ENCODE results near the gene KLF5. TPM values are rescaled to one million over a fixed set of nuclear protein-coding genes. Genes with fewer than 3 reads are reported as not detected.

The KLF5 gene
- total RNA-seq, 1 experiment from 2014 or later: 2.3 TPM

DNA sequence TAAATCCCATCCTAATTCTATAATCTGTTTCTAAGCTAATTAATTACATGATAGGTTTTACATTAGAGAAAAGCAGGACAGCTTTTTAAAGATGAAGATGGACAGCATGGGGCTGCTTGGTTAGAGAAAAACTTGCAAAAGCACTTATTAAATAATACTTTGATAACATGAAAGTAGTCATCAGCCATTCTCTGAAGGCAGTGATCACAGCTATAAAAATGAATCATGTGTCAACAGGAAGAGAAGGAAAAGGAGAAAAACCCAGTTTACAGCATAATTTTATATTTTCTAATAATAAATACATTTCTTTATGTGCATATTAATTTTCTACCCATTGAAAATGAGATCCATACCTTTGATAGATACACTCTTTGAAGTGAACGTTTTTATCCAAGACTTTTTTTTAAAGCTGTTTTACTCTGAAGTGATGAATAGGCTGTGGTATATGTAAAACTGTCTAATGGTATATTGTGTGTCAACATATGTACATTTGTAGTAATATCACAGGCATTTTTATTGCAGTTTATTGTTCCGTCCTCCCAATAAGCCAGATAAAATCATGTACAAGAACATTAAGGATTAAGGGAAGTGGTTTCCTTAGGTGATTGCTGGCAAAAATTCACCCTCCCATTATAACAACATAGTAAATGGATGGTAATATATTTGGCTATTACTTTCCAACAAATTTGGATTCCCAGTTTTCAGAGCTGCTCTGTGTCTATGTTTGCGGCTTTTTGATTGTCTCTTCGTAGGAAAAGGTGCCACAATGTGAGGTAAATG lies 1.3 kb upstream of the KLF5 start:
- ATAC-seq (no peak), DNase-seq (ENCODE audit: low spot score) (no peak)
- no peaks in the 10 kb centered on the region for H3K36me3 Mint-ChIP-seq
- peaks cover 50% of the 10 kb centered on the region for H3K4me1 Mint-ChIP-seq
- CTCF ChIA-PET: no interaction called here
- H3K9me3 Mint-ChIP-seq: no peaks in the 10 kb centered on the region
- no peak overlapping the region for H3K27ac Mint-ChIP-seq
- peak overlapping the region; percentile 89 for H3K4me3 Mint-ChIP-seq
- H3K27me3 Mint-ChIP-seq (ENCODE audit: low read depth): peaks cover 56% of the 10 kb centered on the region
- POLR2A ChIA-PET: no interaction called here
- TF ChIP-seq, protein P1, sequence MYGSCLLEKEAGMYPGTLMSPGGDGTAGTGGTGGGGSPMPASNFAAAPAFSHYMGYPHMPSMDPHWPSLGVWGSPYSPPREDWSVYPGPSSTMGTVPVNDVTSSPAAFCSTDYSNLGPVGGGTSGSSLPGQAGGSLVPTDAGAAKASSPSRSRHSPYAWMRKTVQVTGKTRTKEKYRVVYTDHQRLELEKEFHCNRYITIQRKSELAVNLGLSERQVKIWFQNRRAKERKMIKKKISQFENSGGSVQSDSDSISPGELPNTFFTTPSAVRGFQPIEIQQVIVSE (CRISPR knock-in tag; IDR thresholded peaks at IDR 0.05; ENCODE audit: borderline replicate concordance): no peak
- TF ChIP-seq TEAD1 (CRISPR knock-in tag; IDR thresholded peaks at IDR 0.05) (no peak), NR2C2 (CRISPR knock-in tag; IDR thresholded peaks at IDR 0.05) (no peak), ELF4 (CRISPR knock-in tag; IDR thresholded peaks at IDR 0.05; ENCODE audit: low read depth) (no peak), JAZF1 (CRISPR knock-in tag; IDR thresholded peaks at IDR 0.05) (no peak)

DNA sequence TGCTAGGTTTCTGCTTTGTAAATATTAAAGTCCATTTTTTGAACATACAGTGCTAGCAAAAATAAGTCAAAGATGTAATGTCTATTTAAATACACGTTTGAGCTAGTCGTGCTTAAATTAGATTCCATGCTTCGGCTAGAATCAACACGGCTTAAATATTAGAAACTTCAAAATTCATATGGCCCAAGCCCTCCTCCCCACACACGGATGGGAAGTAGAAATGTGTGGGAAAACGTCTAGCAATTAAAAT lies 816 bp upstream of the KLF5 start:
- ChIA-PET POLR2A (no interaction called here), CTCF (interaction anchor here (0.8 to 1.2 kb wide), 2 partner anchors 15 to 218 kb away, joined by 3 read pairs; no protein-coding TSS in a partner anchor)
- peaks cover 62% of the 10 kb centered on the region for H3K27me3 Mint-ChIP-seq (ENCODE audit: low read depth)
- peaks cover 53% of the 10 kb centered on the region for H3K4me1 Mint-ChIP-seq
- TF ChIP-seq ZNF396 (CRISPR knock-in tag; IDR thresholded peaks at IDR 0.05; ENCODE audit: borderline replicate concordance) (no peak), ZNF416 (CRISPR knock-in tag; IDR thresholded peaks at IDR 0.05) (no peak), KAT7 (CRISPR knock-in tag; IDR thresholded peaks at IDR 0.05; ENCODE audit: borderline replicate concordance) (no peak), ZBTB21 (CRISPR knock-in tag; IDR thresholded peaks at IDR 0.05; ENCODE audit: borderline replicate concordance) (no peak), SMAD4 (CRISPR knock-in tag; IDR thresholded peaks at IDR 0.05) (no peak), ZNF317 (CRISPR knock-in tag; IDR thresholded peaks at IDR 0.05; ENCODE audit: borderline replicate concordance, low read depth) (no peak)
- TF ChIP-seq, protein P2, sequence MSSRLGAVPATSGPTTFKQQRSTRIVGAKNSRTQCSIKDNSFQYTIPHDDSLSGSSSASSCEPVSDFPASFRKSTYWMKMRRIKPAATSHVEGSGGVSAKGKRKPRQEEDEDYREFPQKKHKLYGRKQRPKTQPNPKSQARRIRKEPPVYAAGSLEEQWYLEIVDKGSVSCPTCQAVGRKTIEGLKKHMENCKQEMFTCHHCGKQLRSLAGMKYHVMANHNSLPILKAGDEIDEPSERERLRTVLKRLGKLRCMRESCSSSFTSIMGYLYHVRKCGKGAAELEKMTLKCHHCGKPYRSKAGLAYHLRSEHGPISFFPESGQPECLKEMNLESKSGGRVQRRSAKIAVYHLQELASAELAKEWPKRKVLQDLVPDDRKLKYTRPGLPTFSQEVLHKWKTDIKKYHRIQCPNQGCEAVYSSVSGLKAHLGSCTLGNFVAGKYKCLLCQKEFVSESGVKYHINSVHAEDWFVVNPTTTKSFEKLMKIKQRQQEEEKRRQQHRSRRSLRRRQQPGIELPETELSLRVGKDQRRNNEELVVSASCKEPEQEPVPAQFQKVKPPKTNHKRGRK (CRISPR knock-in tag; IDR thresholded peaks at IDR 0.05; ENCODE audit: borderline replicate concordance): no peak
- H3K4me3 Mint-ChIP-seq: peak overlapping the region; percentile 89
- ATAC-seq (no peak), DNase-seq (ENCODE audit: low spot score) (no peak)
- no peaks in the 10 kb centered on the region for H3K9me3 Mint-ChIP-seq
- no peaks in the 10 kb centered on the region for H3K36me3 Mint-ChIP-seq
- H3K27ac Mint-ChIP-seq: no peak overlapping the region

DNA sequence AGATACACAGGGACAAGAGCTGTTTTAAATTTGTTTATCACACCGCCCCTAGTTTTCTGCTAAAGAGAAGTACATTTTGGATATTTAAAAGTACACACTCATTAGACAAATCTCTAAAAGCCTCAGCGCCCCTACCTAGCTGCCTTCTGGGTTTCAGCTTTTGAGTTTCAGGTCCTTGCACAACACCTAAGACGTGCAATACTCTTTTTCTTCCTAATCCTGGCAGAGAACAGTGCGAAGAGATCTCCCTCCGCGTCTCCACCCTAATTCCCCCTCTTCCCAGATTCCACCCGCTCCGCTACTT lies 421 bp upstream of the KLF5 start:
- Mint-ChIP-seq H3K9me3 (no peaks in the 10 kb centered on the region), H3K27me3 (ENCODE audit: low read depth) (peaks cover 65% of the 10 kb centered on the region), H3K4me3 (peak overlapping the region; percentile 89), H3K36me3 (no peaks in the 10 kb centered on the region), H3K4me1 (peaks cover 57% of the 10 kb centered on the region), H3K27ac (peak overlapping the region; percentile 55; the same call in 1 of the 2 replicates)
- ChIA-PET POLR2A (no interaction called here), CTCF (interaction anchor here (0.8 to 1.2 kb wide), 3 partner anchors 14 to 218 kb away, joined by 3 to 5 read pairs (median 3); no protein-coding TSS in a partner anchor)
- DNase-seq (ENCODE audit: low spot score) (no peak), ATAC-seq (no peak)
- TF ChIP-seq ZNF416 (CRISPR knock-in tag; IDR thresholded peaks at IDR 0.05) (no peak), EMX1 (CRISPR knock-in tag; IDR thresholded peaks at IDR 0.05) (no peak), ZNF671 (CRISPR knock-in tag; IDR thresholded peaks at IDR 0.05) (no peak), ZNF138 (CRISPR knock-in tag; conservative IDR thresholded peaks at IDR 0.05) (no peak), IRF2 (CRISPR knock-in tag; IDR thresholded peaks at IDR 0.05; ENCODE audit: borderline replicate concordance, low read depth) (no peak)
- TF ChIP-seq, protein P3, sequence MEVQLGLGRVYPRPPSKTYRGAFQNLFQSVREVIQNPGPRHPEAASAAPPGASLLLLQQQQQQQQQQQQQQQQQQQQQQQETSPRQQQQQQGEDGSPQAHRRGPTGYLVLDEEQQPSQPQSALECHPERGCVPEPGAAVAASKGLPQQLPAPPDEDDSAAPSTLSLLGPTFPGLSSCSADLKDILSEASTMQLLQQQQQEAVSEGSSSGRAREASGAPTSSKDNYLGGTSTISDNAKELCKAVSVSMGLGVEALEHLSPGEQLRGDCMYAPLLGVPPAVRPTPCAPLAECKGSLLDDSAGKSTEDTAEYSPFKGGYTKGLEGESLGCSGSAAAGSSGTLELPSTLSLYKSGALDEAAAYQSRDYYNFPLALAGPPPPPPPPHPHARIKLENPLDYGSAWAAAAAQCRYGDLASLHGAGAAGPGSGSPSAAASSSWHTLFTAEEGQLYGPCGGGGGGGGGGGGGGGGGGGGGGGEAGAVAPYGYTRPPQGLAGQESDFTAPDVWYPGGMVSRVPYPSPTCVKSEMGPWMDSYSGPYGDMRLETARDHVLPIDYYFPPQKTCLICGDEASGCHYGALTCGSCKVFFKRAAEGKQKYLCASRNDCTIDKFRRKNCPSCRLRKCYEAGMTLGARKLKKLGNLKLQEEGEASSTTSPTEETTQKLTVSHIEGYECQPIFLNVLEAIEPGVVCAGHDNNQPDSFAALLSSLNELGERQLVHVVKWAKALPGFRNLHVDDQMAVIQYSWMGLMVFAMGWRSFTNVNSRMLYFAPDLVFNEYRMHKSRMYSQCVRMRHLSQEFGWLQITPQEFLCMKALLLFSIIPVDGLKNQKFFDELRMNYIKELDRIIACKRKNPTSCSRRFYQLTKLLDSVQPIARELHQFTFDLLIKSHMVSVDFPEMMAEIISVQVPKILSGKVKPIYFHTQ (CRISPR knock-in tag; IDR thresholded peaks at IDR 0.05): no peak
- TF ChIP-seq, protein P4, sequence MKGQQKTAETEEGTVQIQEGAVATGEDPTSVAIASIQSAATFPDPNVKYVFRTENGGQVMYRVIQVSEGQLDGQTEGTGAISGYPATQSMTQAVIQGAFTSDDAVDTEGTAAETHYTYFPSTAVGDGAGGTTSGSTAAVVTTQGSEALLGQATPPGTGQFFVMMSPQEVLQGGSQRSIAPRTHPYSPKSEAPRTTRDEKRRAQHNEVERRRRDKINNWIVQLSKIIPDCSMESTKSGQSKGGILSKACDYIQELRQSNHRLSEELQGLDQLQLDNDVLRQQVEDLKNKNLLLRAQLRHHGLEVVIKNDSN (CRISPR knock-in tag; IDR thresholded peaks at IDR 0.05): no peak

Data from WTC11 (cell line).